Measurements from ENCODE around the gene LIMCH1. TPM values are rescaled to one million over a fixed set of nuclear protein-coding genes. Genes with fewer than 3 reads are reported as not detected.

LIMCH1 gene
- total and polyA plus RNA-seq, 11 donors = 50.9 to 345 (median 233) TPM

- ATAC-seq (no peak), DNase-seq (no peak)
- Histone ChIP-seq H3K36me3 (no peaks in the 10 kb centered on the region), H3K27ac (no peak overlapping the region), H3K9me3 (no peaks in the 10 kb centered on the region), H3K27me3 (peaks cover 0 to 48% (median 8%) of the 10 kb centered on the region in 9 donors), H3K4me1 (no peaks in the 10 kb centered on the region), H3K4me3 (no peak overlapping the region)
- 77 to 84% (median 80%) methylated on average over 2 of the region's 2 CpGs for WGBS, 4 donors
- intact Hi-C loops (cut with DNase I) = no loop called here
- TF ChIP-seq, protein P1, sequence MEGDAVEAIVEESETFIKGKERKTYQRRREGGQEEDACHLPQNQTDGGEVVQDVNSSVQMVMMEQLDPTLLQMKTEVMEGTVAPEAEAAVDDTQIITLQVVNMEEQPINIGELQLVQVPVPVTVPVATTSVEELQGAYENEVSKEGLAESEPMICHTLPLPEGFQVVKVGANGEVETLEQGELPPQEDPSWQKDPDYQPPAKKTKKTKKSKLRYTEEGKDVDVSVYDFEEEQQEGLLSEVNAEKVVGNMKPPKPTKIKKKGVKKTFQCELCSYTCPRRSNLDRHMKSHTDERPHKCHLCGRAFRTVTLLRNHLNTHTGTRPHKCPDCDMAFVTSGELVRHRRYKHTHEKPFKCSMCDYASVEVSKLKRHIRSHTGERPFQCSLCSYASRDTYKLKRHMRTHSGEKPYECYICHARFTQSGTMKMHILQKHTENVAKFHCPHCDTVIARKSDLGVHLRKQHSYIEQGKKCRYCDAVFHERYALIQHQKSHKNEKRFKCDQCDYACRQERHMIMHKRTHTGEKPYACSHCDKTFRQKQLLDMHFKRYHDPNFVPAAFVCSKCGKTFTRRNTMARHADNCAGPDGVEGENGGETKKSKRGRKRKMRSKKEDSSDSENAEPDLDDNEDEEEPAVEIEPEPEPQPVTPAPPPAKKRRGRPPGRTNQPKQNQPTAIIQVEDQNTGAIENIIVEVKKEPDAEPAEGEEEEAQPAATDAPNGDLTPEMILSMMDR (IDR thresholded peaks at IDR 0.05) = no peak
- TF ChIP-seq POLR2A (IDR thresholded peaks at IDR 0.05) = no peak
These were observed 181.5 kb downstream of the LIMCH1 start for GRCh38 chr4:41719417-41719816.

- Histone ChIP-seq H3K27ac (no peak overlapping the region), H3K4me3 (no peak overlapping the region), H3K4me1 (no peaks in the 10 kb centered on the region), H3K36me3 (no peaks in the 10 kb centered on the region), H3K27me3 (peaks cover 0 to 52% (median 7%) of the 10 kb centered on the region in 9 donors), H3K9me3 (peaks cover 0 to 18% (median 5%) of the 10 kb centered on the region in 12 donors)
- intact Hi-C loops (cut with DNase I) = no loop called here
- TF ChIP-seq POLR2A (IDR thresholded peaks at IDR 0.05) = no peak
- TF ChIP-seq, protein P1 (IDR thresholded peaks at IDR 0.05) = no peak
- 91 to 99% (median 94%) methylated on average over 1 of the region's 1 CpG for WGBS, 4 donors
- no peak for DNase-seq
- no peak for ATAC-seq
These were observed 184.2 kb downstream of the LIMCH1 start for GRCh38 chr4:41722181-41722580.

- Histone ChIP-seq H3K9me3 (peaks cover 0 to 18% (median 5%) of the 10 kb centered on the region in 12 donors), H3K27ac (no peak overlapping the region), H3K4me1 (no peaks in the 10 kb centered on the region), H3K4me3 (no peak overlapping the region), H3K36me3 (no peaks in the 10 kb centered on the region), H3K27me3 (peaks cover 0 to 54% (median 7%) of the 10 kb centered on the region in 9 donors)
- TF ChIP-seq, protein P1 (IDR thresholded peaks at IDR 0.05) = no peak
- no peak for TF ChIP-seq POLR2A (IDR thresholded peaks at IDR 0.05)
- no peak for DNase-seq
- intact Hi-C loops (cut with DNase I) = no loop called here
- no peak for ATAC-seq
- WGBS, 4 donors = 63 to 77% (median 67%) methylated on average over 3 of the region's 3 CpGs
These were observed 185.3 kb downstream of the LIMCH1 start for GRCh38 chr4:41723286-41723685.

DNA sequence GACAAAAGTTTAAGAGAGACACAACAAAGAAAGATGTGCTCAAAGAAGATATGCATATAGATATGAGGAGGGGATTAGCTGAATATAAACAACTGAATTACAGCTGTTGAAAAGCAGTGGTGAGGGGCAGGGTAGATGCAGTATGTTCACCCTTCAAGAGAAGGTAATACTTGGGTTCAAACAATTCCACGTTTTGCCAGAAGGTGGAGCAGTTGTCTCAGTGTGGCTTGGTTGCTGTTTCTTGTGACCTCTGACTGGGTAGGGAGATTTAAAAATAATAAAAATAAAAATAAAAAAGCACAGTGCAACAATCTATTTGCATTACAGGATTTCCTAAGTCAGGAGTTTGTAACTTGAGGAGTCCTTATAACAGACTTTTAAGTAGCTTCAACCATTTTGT lies 187.3 kb downstream of the LIMCH1 start:
- 0 to 8% (median 1%) methylated on average over 1 of the region's 1 CpG for WGBS, 4 donors
- ATAC-seq (no peak), DNase-seq (no peak)
- Histone ChIP-seq H3K9me3 (peaks cover 0 to 18% (median 5%) of the 10 kb centered on the region in 12 donors), H3K27ac (no peak overlapping the region), H3K27me3 (peaks cover 0 to 53% (median 7%) of the 10 kb centered on the region in 9 donors), H3K36me3 (no peaks in the 10 kb centered on the region), H3K4me1 (no peaks in the 10 kb centered on the region), H3K4me3 (no peak overlapping the region)
- no peak for TF ChIP-seq POLR2A (IDR thresholded peaks at IDR 0.05)
- TF ChIP-seq, protein P1 (IDR thresholded peaks at IDR 0.05) = peak in 2 of 12 donors; percentile 4 to 18
- intact Hi-C loops (cut with DNase I) = no loop called here
